GM13976 (cell line): ENCODE measurements around the gene UACA.

Experiments used
- DNase-seq: peaks from one replicate; pipeline ENCODE4 v3.0.0; 2012; ENCODE audit warnings: low spot score
- in situ Hi-C: fragments of 300-500 bp; cut with MboI; formaldehyde crosslinking; loops from one replicate; pipeline ENCODE4 v1.12.0; 2022; ENCODE audit warnings: low sequenced_read_pairs, mixed read lengths, inconsistent platforms; ENCODE audit not compliant: unreplicated experiment
- TF ChIP-seq, protein P1 (sequence below): IDR thresholded peaks from 2 replicates; pipeline ENCODE4 v1.5.1; 2012; ENCODE audit warnings: borderline replicate concordance, mild to moderate bottlenecking; ENCODE audit not compliant: insufficient read depth; ENCODE audit errors: extremely low read depth, missing control alignments, control extremely low read depth

The UACA gene

DNA sequence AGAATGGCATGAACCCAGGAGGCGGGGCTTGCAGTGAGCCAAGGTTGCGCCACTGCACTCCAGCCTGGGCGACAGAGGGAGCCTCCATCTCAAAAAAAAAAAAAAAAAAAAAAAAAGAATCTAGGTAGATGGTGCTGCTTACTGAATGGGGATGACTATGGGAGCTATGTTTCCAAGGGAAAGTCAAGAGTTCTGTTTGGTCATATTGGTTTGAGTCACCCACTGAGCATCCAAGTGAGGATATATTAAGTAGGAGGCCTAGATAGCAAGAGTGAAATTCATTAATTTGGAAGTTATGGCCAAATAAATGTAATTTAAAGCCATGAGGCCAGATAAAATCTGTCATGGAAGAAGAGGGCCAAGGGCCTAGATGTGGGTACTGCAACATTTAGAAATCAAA, 9.0 kb upstream of the UACA start:
- TF ChIP-seq, protein P1, sequence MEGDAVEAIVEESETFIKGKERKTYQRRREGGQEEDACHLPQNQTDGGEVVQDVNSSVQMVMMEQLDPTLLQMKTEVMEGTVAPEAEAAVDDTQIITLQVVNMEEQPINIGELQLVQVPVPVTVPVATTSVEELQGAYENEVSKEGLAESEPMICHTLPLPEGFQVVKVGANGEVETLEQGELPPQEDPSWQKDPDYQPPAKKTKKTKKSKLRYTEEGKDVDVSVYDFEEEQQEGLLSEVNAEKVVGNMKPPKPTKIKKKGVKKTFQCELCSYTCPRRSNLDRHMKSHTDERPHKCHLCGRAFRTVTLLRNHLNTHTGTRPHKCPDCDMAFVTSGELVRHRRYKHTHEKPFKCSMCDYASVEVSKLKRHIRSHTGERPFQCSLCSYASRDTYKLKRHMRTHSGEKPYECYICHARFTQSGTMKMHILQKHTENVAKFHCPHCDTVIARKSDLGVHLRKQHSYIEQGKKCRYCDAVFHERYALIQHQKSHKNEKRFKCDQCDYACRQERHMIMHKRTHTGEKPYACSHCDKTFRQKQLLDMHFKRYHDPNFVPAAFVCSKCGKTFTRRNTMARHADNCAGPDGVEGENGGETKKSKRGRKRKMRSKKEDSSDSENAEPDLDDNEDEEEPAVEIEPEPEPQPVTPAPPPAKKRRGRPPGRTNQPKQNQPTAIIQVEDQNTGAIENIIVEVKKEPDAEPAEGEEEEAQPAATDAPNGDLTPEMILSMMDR = no peak
- in situ Hi-C loops = no loop called here
- no peak for DNase-seq

DNA sequence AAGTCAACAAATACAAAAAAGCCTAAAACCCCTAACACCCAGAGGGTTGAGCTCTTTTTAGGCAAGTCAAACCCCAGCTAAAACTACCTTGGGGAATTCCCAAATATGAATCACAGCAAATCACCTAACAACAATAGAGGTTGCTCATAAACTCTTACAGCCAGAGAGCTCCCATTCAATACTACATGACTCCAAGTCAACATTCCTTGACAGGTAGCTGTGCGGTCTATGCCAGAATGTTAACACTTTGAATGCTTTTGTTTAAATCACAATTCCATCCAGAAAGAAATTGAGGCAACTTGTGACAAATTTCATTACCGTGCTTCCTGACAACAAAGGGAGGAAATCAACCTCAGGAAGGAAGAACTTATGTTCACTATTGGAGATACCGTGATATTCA, 7.5 kb upstream of the UACA start:
- TF ChIP-seq, protein P1 = no peak
- DNase-seq = no peak
- in situ Hi-C loops = no loop called here

DNA sequence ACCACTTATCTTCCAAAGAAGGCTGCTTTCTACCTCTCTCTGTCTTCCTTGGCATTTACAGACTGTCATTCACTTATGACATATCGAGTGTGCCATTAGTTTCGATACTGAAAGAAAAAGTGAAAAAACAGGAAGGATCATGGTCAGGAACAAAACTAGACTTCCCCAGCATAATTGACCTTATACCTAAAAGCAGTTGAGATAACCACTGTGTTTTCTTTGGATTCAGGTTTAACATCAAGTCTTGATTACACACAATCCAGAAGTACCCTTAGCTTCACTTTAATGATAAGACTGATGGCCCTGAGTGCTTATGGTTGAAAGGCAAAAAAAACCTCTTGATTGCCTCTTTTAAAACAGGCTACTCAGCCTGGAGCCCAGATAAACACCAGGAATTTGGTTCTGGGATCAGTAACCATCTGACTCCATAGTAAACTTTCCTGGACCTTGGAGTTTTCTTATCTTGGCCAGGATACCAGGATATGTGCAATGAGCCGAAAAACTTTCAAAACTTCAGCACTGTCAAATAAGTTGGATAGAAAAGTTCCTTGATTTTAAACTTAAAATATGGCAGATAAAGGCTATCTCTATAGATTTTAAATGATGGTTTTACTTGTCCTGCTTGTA, 5.0 kb upstream of the UACA start:
- TF ChIP-seq, protein P1 = no peak
- in situ Hi-C loops = no loop called here
- peak; percentile 40 for DNase-seq

DNA sequence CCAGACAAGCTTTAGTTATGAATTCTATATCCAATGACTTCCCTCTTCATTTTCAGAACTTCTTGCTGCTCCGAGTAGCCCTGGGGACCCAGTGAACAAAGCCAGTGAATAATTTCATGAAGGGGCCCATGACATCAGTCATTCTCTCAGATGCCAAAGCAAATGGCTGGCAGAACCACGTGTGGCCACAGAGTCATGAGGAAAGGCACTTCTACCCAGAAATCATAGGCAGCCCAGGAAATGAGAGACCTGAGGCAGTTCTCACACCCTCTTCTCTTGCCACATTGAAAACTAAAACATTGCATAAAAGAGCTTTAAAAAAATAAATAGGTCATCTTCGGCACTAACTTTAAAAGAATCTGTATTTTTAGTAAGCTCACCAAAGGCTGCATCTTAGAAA, 4.3 kb upstream of the UACA start:
- TF ChIP-seq, protein P1 = no peak
- in situ Hi-C loops = no loop called here

DNA sequence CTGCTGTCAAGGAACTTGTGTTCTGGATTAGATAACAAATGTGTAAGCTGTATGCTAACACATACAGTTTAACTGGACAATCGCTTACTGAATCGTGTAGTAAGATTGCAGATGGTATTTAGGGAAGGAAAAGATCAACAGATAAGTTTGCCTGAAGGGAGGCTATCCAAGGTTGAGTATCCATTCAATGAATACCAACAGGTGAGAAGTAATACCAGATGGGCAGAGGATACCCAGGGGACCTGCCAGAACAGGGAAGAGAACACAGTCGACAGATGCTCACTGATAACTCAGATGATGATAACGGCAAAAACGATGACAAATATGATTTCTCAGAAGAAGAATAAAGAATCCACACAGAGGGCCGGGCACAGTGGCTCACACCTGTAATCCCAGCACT, 3.2 kb upstream of the UACA start:
- DNase-seq = no peak
- in situ Hi-C loops = no loop called here
- TF ChIP-seq, protein P1 = no peak

More for the DNA sequence above, 4.3 kb upstream of the UACA start:
- DNase-seq = no peak

DNA sequence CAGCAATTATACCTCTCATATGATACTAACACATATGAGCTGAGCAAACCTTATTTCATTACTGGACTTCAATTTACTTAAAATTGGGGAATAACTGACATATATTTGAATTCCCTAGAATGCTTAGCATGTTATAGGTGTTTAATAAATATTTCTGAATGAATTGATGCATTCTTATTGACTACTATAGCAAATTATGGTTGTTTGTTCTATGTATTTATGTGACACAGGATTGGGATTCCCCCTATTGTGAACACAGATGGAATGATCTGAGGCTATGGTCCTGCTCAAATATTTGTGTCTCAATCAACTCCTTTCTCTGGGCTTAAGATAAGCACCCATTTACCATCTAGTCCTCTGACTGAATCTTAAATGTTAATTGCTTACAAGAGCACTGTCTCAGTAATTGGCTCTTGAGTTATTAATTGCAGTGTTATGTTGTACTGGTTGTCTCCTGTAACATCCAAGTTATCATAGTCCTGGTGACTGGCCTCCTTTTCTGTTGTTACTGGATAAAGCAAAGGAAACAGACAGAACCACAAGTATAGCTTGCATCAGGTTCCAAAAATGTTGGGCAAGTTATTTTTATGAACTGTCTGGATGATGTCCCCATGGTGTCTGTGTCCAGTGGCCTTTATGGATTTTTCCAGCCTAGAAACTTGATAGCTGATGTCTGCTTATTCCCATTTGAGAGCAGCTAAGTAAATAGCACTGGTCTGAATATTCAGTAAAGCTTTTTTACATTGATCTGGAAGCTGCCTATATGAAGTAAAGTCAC, 2.3 kb upstream of the UACA start:
- TF ChIP-seq, protein P1 = no peak
- in situ Hi-C loops = no loop called here
- DNase-seq = no peak
